ENCODE data around the gene BTRC.

BTRC gene

GRCh38 chr10:101485681-101486554 is 132.0 kb downstream of the BTRC start:
- TF ChIP-seq CTBP1 (IDR thresholded peaks at IDR 0.05; ENCODE audit: borderline replicate concordance) = peak; percentile 93
- 0 out of 2 replicates have a peak, but pooled peaks have one; percentile 17 for TF ChIP-seq L3MBTL2 (conservative IDR thresholded peaks at IDR 0.05)
- TF ChIP-seq BHLHE40 (IDR thresholded peaks at IDR 0.05; ENCODE audit: borderline replicate concordance) = no peak; the same call in 1 of the 2 replicates
- no peak for TF ChIP-seq FOXK2 (IDR thresholded peaks at IDR 0.05)
- TF ChIP-seq ELF4 (IDR thresholded peaks at IDR 0.05) = no peak
- TF ChIP-seq LEF1 (IDR thresholded peaks at IDR 0.05; ENCODE audit: borderline replicate concordance) = no peak
- TF ChIP-seq ZNF384 (IDR thresholded peaks at IDR 0.05) = peak; percentile 90
- peak; percentile 77 for TF ChIP-seq ARNT (IDR thresholded peaks at IDR 0.05)
- peak; percentile 87 for TF ChIP-seq PKNOX1 (IDR thresholded peaks at IDR 0.05)
- peak; percentile 77; the same call in 1 of the 2 replicates for TF ChIP-seq FOXM1 (IDR thresholded peaks at IDR 0.05; ENCODE audit: borderline replicate concordance)
- peak; percentile 25; the same call in 1 of the 2 replicates for TF ChIP-seq TARDBP (IDR thresholded peaks at IDR 0.05)
- no peak for TF ChIP-seq HDGF (IDR thresholded peaks at IDR 0.05; ENCODE audit: borderline replicate concordance)
- no peak for TF ChIP-seq NFRKB (IDR thresholded peaks at IDR 0.05)
- POLR2A ChIA-PET = interaction anchor here (0.8 to 1.2 kb wide), 2 partner anchors 17 to 34 kb away, joined by 3 read pairs; no protein-coding TSS in a partner anchor
- DNase-seq (ENCODE audit: extremely low spot score) = peak; percentile 67
- CTCF ChIA-PET = interaction anchor here (0.6 to 2.4 kb wide), 4 partner anchors 19 to 733 kb away, joined by 3 to 8 read pairs (median 4); no protein-coding TSS in a partner anchor

GRCh38 chr10:101487399-101487798 is 133.4 kb downstream of the BTRC start:
- no peak for DNase-seq (ENCODE audit: extremely low spot score)
- POLR2A ChIA-PET = interaction anchor here (0.9 kb wide), 1 partner anchor 10 kb away, joined by 3 read pairs; no protein-coding TSS in a partner anchor
- CTCF ChIA-PET = interaction anchor here (1.2 to 1.7 kb wide), 2 partner anchors 20 to 199 kb away, joined by 3 to 8 read pairs; no protein-coding TSS in a partner anchor
- peak; percentile 59 for TF ChIP-seq PKNOX1 (IDR thresholded peaks at IDR 0.05)
- no peak for TF ChIP-seq ARNT (IDR thresholded peaks at IDR 0.05)
- no peak for TF ChIP-seq SP1 (IDR thresholded peaks at IDR 0.05)
- no peak for TF ChIP-seq FOXK2 (IDR thresholded peaks at IDR 0.05)
- no peak for TF ChIP-seq ELF4 (IDR thresholded peaks at IDR 0.05)
- TF ChIP-seq BHLHE40 (IDR thresholded peaks at IDR 0.05; ENCODE audit: borderline replicate concordance) = no peak
- TF ChIP-seq NFRKB (IDR thresholded peaks at IDR 0.05) = no peak
- TF ChIP-seq L3MBTL2 (conservative IDR thresholded peaks at IDR 0.05) = no peak

GRCh38 chr10:101489355-101489754 is 135.4 kb downstream of the BTRC start:
- POLR2A ChIA-PET = interaction anchor here (0.6 to 1.4 kb wide), 3 partner anchors 89 to 197 kb away, joined by 3 read pairs; no protein-coding TSS in a partner anchor
- CTCF ChIA-PET = interaction anchor here (0.5 kb wide), 1 partner anchor 432 kb away, joined by 4 read pairs; no protein-coding TSS in a partner anchor
- TF ChIP-seq ELF4 (IDR thresholded peaks at IDR 0.05) (no peak), NFRKB (IDR thresholded peaks at IDR 0.05) (no peak), LEF1 (IDR thresholded peaks at IDR 0.05; ENCODE audit: borderline replicate concordance) (no peak), PKNOX1 (IDR thresholded peaks at IDR 0.05) (0 out of 2 replicates have a peak, but pooled peaks have one; percentile 3), TARDBP (IDR thresholded peaks at IDR 0.05) (peak; percentile 55; the same call in 1 of the 2 replicates), SP1 (IDR thresholded peaks at IDR 0.05) (no peak), SUZ12 (IDR thresholded peaks at IDR 0.05) (no peak), FOXK2 (IDR thresholded peaks at IDR 0.05) (no peak), CTBP1 (IDR thresholded peaks at IDR 0.05; ENCODE audit: borderline replicate concordance) (0 out of 2 replicates have a peak, but pooled peaks have one; percentile 25), BHLHE40 (IDR thresholded peaks at IDR 0.05; ENCODE audit: borderline replicate concordance) (no peak), FOXM1 (IDR thresholded peaks at IDR 0.05; ENCODE audit: borderline replicate concordance) (no peak), ARNT (IDR thresholded peaks at IDR 0.05) (peak; percentile 37; the same call in 1 of the 2 replicates)
- DNase-seq (ENCODE audit: extremely low spot score) = peak; percentile 42

- ChIA-PET CTCF (no interaction called here), POLR2A (interaction anchor here (1.4 kb wide), 1 partner anchor 198 kb away, joined by 3 read pairs; no protein-coding TSS in a partner anchor)
- no peak for DNase-seq (ENCODE audit: extremely low spot score)
- TF ChIP-seq TARDBP (IDR thresholded peaks at IDR 0.05) (no peak), ARNT (IDR thresholded peaks at IDR 0.05) (no peak), SUZ12 (IDR thresholded peaks at IDR 0.05) (no peak), BHLHE40 (IDR thresholded peaks at IDR 0.05; ENCODE audit: borderline replicate concordance) (no peak), LEF1 (IDR thresholded peaks at IDR 0.05; ENCODE audit: borderline replicate concordance) (no peak), SP1 (IDR thresholded peaks at IDR 0.05) (no peak), FOXM1 (IDR thresholded peaks at IDR 0.05; ENCODE audit: borderline replicate concordance) (no peak), ZNF384 (IDR thresholded peaks at IDR 0.05) (no peak), FOXA1 (IDR thresholded peaks at IDR 0.05) (no peak), NFRKB (IDR thresholded peaks at IDR 0.05) (no peak), CTBP1 (IDR thresholded peaks at IDR 0.05; ENCODE audit: borderline replicate concordance) (no peak), PKNOX1 (IDR thresholded peaks at IDR 0.05) (no peak), ELF4 (IDR thresholded peaks at IDR 0.05) (no peak), FOXK2 (IDR thresholded peaks at IDR 0.05) (no peak), HDGF (IDR thresholded peaks at IDR 0.05; ENCODE audit: borderline replicate concordance) (no peak), L3MBTL2 (conservative IDR thresholded peaks at IDR 0.05) (no peak)
Observed at GRCh38 chr10:101490026-101490425, 136.1 kb downstream of the BTRC start.
